Measurements from ENCODE around the gene PANK4. TPM values are rescaled to one million over a fixed set of nuclear protein-coding genes. Genes with fewer than 3 reads are reported as not detected.

PANK4 gene
- total RNA-seq, 4 donors from 2014 or later = 43.4 to 82.5 (median 70.5) TPM

GRCh38 chr1:2517966-2518365 is 8.4 kb downstream of the PANK4 start:
- peaks cover 0 to 88% (median 0%) of the 10 kb centered on the region in 3 donors for H3K36me3 ChIP-seq
- DNase-seq = no peak

DNA sequence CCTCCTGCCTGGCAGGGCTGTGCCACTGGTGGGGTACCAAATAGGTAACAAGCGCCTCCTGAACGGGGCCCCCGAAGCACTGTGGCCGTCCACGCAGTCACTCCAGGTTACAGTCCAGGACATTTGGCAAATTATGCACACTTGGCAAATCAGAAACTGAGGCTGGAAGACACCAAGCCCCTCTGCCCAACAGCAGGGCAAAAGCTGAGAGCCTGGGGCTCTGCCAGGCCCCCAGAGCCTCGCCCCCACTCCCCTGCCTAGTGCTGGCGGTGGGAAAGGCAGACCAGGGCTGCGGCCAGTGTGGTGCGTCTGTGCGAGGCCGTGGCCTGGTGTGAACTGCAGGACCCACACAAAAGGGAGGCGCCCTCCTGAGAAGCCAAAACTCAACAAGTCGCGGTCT is 9.4 kb downstream of the PANK4 start:
- no peak overlapping the region for H3K4me3 ChIP-seq
- H3K27me3 ChIP-seq = no peaks in the 10 kb centered on the region
- no peak overlapping the region for H3K27ac ChIP-seq
- no peak for DNase-seq
- H3K36me3 ChIP-seq = peaks cover 0 to 98% (median 0%) of the 10 kb centered on the region in 3 donors
- no peaks in the 10 kb centered on the region for H3K4me1 ChIP-seq
- no peaks in the 10 kb centered on the region for H3K9me3 ChIP-seq
- TF ChIP-seq, protein P1, sequence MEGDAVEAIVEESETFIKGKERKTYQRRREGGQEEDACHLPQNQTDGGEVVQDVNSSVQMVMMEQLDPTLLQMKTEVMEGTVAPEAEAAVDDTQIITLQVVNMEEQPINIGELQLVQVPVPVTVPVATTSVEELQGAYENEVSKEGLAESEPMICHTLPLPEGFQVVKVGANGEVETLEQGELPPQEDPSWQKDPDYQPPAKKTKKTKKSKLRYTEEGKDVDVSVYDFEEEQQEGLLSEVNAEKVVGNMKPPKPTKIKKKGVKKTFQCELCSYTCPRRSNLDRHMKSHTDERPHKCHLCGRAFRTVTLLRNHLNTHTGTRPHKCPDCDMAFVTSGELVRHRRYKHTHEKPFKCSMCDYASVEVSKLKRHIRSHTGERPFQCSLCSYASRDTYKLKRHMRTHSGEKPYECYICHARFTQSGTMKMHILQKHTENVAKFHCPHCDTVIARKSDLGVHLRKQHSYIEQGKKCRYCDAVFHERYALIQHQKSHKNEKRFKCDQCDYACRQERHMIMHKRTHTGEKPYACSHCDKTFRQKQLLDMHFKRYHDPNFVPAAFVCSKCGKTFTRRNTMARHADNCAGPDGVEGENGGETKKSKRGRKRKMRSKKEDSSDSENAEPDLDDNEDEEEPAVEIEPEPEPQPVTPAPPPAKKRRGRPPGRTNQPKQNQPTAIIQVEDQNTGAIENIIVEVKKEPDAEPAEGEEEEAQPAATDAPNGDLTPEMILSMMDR (IDR thresholded peaks at IDR 0.05) = no peak
- TF ChIP-seq POLR2A (IDR thresholded peaks at IDR 0.05) = no peak

More at GRCh38 chr1:2517966-2518365, 8.4 kb downstream of the PANK4 start:
- TF ChIP-seq POLR2A (IDR thresholded peaks at IDR 0.05) = no peak
- TF ChIP-seq, protein P1 (IDR thresholded peaks at IDR 0.05) = no peak
- H3K27me3 ChIP-seq = no peaks in the 10 kb centered on the region
- H3K27ac ChIP-seq = no peak overlapping the region
- no peaks in the 10 kb centered on the region for H3K9me3 ChIP-seq
- no peak overlapping the region for H3K4me3 ChIP-seq
- H3K4me1 ChIP-seq = no peaks in the 10 kb centered on the region

DNA sequence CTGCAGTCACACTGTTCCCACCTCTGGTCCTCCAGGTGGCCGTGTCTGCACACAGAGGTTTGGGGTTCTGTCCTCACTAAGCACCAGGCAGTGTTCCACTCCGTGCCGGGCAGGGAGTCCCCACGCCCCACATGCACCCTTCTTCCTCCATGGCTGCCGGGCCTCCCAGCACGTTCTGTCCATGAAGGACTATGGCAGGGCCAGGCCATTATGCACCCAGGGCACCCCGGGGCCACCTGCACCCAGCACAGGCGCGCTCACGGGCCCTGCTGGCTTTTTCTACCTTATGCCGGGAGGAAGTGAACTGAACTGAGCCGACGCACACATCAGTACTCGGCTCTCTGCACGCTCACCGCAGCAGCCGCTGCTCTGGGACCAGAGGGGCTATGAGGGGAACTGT is 10.3 kb downstream of the PANK4 start:
- Histone ChIP-seq H3K36me3 (peaks cover 0 to 99% (median 0%) of the 10 kb centered on the region in 3 donors), H3K27me3 (no peaks in the 10 kb centered on the region), H3K4me3 (no peak overlapping the region), H3K9me3 (no peaks in the 10 kb centered on the region), H3K4me1 (no peaks in the 10 kb centered on the region), H3K27ac (no peak overlapping the region)
- no peak for DNase-seq
- TF ChIP-seq, protein P1 (IDR thresholded peaks at IDR 0.05) = no peak
- no peak for TF ChIP-seq POLR2A (IDR thresholded peaks at IDR 0.05)

- TF ChIP-seq, protein P1 (IDR thresholded peaks at IDR 0.05) = no peak
- no peak for TF ChIP-seq POLR2A (IDR thresholded peaks at IDR 0.05)
- H3K4me3 ChIP-seq = no peak overlapping the region
- H3K36me3 ChIP-seq = peaks cover 0 to 99% (median 0%) of the 10 kb centered on the region in 3 donors
- H3K4me1 ChIP-seq = no peaks in the 10 kb centered on the region
- no peaks in the 10 kb centered on the region for H3K27me3 ChIP-seq
- no peaks in the 10 kb centered on the region for H3K9me3 ChIP-seq
- no peak overlapping the region for H3K27ac ChIP-seq
- DNase-seq = no peak
These were observed 10.7 kb downstream of the PANK4 start for GRCh38 chr1:2515763-2516080.

- Histone ChIP-seq H3K27ac (no peak overlapping the region), H3K36me3 (peaks cover 0 to 99% (median 0%) of the 10 kb centered on the region in 3 donors), H3K9me3 (no peaks in the 10 kb centered on the region), H3K4me1 (no peaks in the 10 kb centered on the region), H3K4me3 (no peak overlapping the region), H3K27me3 (no peaks in the 10 kb centered on the region)
- DNase-seq = no peak
- TF ChIP-seq POLR2A (IDR thresholded peaks at IDR 0.05) = no peak
- TF ChIP-seq, protein P1 (IDR thresholded peaks at IDR 0.05) = no peak
These were observed 11.3 kb downstream of the PANK4 start for GRCh38 chr1:2514863-2515762.

Data from Peyer's patch (tissue), 4 donors.